GM13977 (cell line): Measurements from ENCODE around the gene CCDC9B.

Source experiments
- DNase-seq: peaks from one replicate; pipeline ENCODE4 v3.0.0; 2012; ENCODE audit warnings: low spot score
- CTCF ChIP-seq: IDR thresholded peaks from 2 replicates; pipeline ENCODE4 v1.5.1; 2012; ENCODE audit warnings: mild to moderate bottlenecking, control low read depth; ENCODE audit not compliant: insufficient read depth; ENCODE audit errors: extremely low read depth, missing control alignments
- in situ Hi-C: fragments of 300-500 bp; cut with MboI; formaldehyde crosslinking; loops from one replicate; pipeline ENCODE4 v1.12.0; 2022; ENCODE audit warnings: low sequenced_read_pairs, low pct_unique_long_range_greater_than_20kb, mixed read lengths, inconsistent platforms; ENCODE audit not compliant: unreplicated experiment

CCDC9B gene

DNA sequence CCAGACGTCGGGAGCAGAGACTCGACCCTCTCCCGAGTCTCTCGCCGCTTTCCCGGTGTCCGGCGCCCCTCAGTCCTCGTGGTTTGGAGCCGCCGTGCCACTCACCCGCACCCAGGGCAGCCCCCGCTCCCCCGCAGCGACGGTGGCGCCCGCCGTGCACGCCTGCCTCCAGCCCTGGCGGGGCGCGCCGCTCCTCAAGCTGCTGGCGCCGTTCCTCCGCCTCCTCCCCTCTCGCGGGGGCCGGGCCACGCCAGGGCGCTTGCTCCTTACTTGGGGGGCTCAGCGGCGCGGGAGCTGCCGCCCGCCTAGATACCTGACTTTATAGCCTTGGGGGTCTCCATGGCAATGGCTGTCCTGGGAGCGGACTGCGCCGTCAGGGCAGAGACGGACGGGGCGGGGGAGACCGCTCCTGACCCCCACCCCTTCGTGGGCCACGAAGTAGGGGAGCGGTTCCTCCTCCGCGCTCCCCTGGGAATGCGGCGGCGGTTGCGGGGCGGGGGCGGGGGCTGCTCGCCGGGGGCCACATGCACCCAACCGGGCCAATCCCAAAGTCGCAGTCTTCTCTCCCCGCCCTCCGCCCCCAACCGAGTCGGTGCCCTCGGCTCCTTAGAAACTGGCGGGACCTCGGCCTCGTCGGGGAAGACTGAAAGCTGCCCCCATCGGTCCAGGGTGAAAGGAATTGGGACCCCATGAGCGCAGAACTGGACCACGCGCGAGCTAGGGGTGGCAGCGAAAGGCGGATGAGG lies 57.7 kb downstream of the CCDC9B start, which contains the start of gene ANKRD63:
Gene ANKRD63, minus strand, starts transcription at position 196 of the 746 bp plus-strand sequence. CDS start 478 bp downstream, outside the sequence.
- no peak for TF ChIP-seq CTCF
- DNase-seq = peak; percentile 80
- in situ Hi-C loops = no loop called here

- peak; percentile 64 for TF ChIP-seq CTCF
- DNase-seq = peak; percentile 84
- in situ Hi-C loops = no loop called here
These were observed 58.4 kb downstream of the CCDC9B start for GRCh38 chr15:40282147-40282868.

DNA sequence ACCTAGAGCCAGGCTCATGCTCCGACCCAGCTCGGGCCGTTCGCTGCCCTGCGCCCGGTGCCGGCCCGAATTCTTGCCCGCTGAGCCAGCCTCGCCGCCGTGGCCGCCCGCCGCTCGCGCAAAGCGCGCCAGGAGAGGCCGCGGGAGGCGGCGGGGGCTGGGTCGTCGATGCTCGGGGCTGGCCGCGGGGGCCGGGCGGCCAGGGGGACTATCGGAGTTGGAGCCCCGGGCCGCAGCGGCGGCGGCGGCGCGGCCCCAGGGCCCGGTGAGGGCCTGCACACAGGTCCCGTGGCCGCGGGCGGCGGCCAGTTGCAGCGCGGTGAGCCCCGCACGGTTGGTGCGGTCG lies 59.0 kb downstream of the CCDC9B start:
- no peak for TF ChIP-seq CTCF
- no peak for DNase-seq
- in situ Hi-C loops = no loop called here
